HEK293T (cell line): ENCODE data around the gene CD8B.

Source experiments
- BHLHE40 ChIP-seq: fragments of 450-650 bp; IDR thresholded peaks from 2 replicates; pipeline ENCODE4 v1.6.1; 2016; ENCODE audit warnings: mild to moderate bottlenecking, moderate library complexity, borderline replicate concordance
- CTBP1 ChIP-seq: fragments of 450-650 bp; IDR thresholded peaks from 2 replicates; pipeline ENCODE4 v1.6.1; 2016; ENCODE audit warnings: borderline replicate concordance
- FOXA1 ChIP-seq: fragments of 450-650 bp; IDR thresholded peaks from 2 replicates; pipeline ENCODE4 v1.6.1; 2016; ENCODE audit warnings: mild to moderate bottlenecking
- FOXK2 ChIP-seq: fragments of 450-650 bp; IDR thresholded peaks from 2 replicates; pipeline ENCODE4 v1.6.1; 2016; ENCODE audit warnings: mild to moderate bottlenecking
- FOXM1 ChIP-seq: fragments of 450-650 bp; IDR thresholded peaks from 2 replicates; pipeline ENCODE4 v1.6.1; 2017; ENCODE audit warnings: mild to moderate bottlenecking, borderline replicate concordance
- HDGF ChIP-seq: fragments of 450-650 bp; IDR thresholded peaks from 2 replicates; pipeline ENCODE4 v1.6.1; 2017; ENCODE audit warnings: antibody characterized with exemption, borderline replicate concordance
- L3MBTL2 ChIP-seq: fragments of 450-650 bp; conservative IDR thresholded peaks from 2 replicates; pipeline ENCODE4 v1.6.1; 2016; ENCODE audit warnings: mild to moderate bottlenecking
- NFRKB ChIP-seq: fragments of 450-650 bp; IDR thresholded peaks from 2 replicates; pipeline ENCODE4 v1.6.1; 2016; ENCODE audit warnings: mild to moderate bottlenecking, moderate library complexity
- SP1 ChIP-seq: fragments of 450-650 bp; IDR thresholded peaks from 2 replicates; pipeline ENCODE4 v1.6.1; 2017
- TARDBP ChIP-seq: fragments of 450-650 bp; IDR thresholded peaks from 2 replicates; pipeline ENCODE4 v1.6.1; 2016
- TF ChIP-seq, protein P1 (sequence below): fragments of 450-650 bp; IDR thresholded peaks from 2 replicates; pipeline ENCODE4 v1.6.1; 2016

DNA sequence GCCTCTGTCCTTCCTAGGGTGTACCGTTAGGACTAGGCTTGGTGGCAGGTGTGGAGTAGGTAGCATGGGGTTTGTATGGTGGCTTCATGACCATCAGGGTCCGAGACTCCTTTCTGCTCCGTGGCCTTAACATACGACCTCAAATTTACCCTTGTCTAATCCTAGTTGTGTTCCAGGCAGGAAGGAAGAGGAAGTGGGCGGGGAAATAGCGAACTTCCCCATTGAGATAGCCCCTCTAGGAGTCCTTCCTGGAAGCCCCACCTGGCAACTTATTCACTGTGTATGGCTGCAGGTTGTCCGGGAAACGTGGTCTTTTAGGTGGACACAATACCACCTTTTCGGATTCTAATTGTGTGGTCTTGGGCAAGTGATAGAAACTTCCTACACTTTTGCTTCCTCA is 80.3 kb downstream of the CD8B start:
- TF ChIP-seq L3MBTL2 (no peak), BHLHE40 (no peak), FOXM1 (no peak), TARDBP (no peak), SP1 (no peak), NFRKB (no peak), CTBP1 (no peak), FOXA1 (no peak), HDGF (no peak), FOXK2 (no peak)
- TF ChIP-seq, protein P1, sequence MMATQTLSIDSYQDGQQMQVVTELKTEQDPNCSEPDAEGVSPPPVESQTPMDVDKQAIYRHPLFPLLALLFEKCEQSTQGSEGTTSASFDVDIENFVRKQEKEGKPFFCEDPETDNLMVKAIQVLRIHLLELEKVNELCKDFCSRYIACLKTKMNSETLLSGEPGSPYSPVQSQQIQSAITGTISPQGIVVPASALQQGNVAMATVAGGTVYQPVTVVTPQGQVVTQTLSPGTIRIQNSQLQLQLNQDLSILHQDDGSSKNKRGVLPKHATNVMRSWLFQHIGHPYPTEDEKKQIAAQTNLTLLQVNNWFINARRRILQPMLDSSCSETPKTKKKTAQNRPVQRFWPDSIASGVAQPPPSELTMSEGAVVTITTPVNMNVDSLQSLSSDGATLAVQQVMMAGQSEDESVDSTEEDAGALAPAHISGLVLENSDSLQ: no peak
